ENCODE measurements around the gene CNOT6L. TPM values are rescaled to one million over a fixed set of nuclear protein-coding genes. Genes with fewer than 3 reads are reported as not detected.

The CNOT6L gene
- total RNA-seq, 1 donor from 2014 or later, result 27.2 TPM

GRCh38 chr4:77826275-77826674 lies 7.1 kb upstream of the CNOT6L start:
- intact Hi-C loops (cut with DNase I), result loop anchor here (10.0 kb wide), 1 partner anchor 229 kb away; the partner anchor contains the start of gene FRAS1
- DNase-seq (ENCODE audit: low spot score), result no peak

GRCh38 chr4:77821775-77822174 lies 2.6 kb upstream of the CNOT6L start:
- no peak for DNase-seq (ENCODE audit: low spot score)
- intact Hi-C loops (cut with DNase I), result loop anchor here (10.0 kb wide), 1 partner anchor 233 kb away; the partner anchor contains the start of gene FRAS1

GRCh38 chr4:77820649-77821561 lies 1.7 kb upstream of the CNOT6L start:
- intact Hi-C loops (cut with DNase I), result loop anchor here (10.0 kb wide), 1 partner anchor 234 kb away; the partner anchor contains the start of gene FRAS1
- no peak for DNase-seq (ENCODE audit: low spot score)

- peak; percentile 98 for DNase-seq (ENCODE audit: low spot score)
- intact Hi-C loops (cut with DNase I), result loop anchor here (10.0 kb wide), 1 partner anchor 235 kb away; the partner anchor contains the start of gene FRAS1
Observed at GRCh38 chr4:77819843-77820648, 878 bp upstream of the CNOT6L start.

GRCh38 chr4:77819404-77819842 lies 255 bp upstream of the CNOT6L start:
- intact Hi-C loops (cut with DNase I), result no loop called here
- DNase-seq (ENCODE audit: low spot score), result peak; percentile 75

GRCh38 chr4:77818073-77818601 lies 1.0 kb downstream of the CNOT6L start:
- peak; percentile 90 for DNase-seq (ENCODE audit: low spot score)
- intact Hi-C loops (cut with DNase I), result loop anchor here (1.0 kb wide), 1 partner anchor 44 kb away; the partner anchor contains the start of gene MRPL1

GRCh38 chr4:77817304-77818072 lies 1.7 kb downstream of the CNOT6L start:
- intact Hi-C loops (cut with DNase I), result loop anchor here (1.0 kb wide), 1 partner anchor 45 kb away; the partner anchor contains the start of gene MRPL1
- no peak for DNase-seq (ENCODE audit: low spot score)

- DNase-seq (ENCODE audit: low spot score), result no peak
- intact Hi-C loops (cut with DNase I), result no loop called here
Observed at GRCh38 chr4:77816546-77816945, 2.6 kb downstream of the CNOT6L start.

GRCh38 chr4:77815636-77816035 lies 3.5 kb downstream of the CNOT6L start:
- intact Hi-C loops (cut with DNase I), result no loop called here
- no peak for DNase-seq (ENCODE audit: low spot score)

GRCh38 chr4:77805840-77806239 lies 13.3 kb downstream of the CNOT6L start:
- no peak for DNase-seq (ENCODE audit: low spot score)
- intact Hi-C loops (cut with DNase I), result no loop called here

- no peak for DNase-seq (ENCODE audit: low spot score)
- intact Hi-C loops (cut with DNase I), result no loop called here
Observed at GRCh38 chr4:77804471-77804870, 14.7 kb downstream of the CNOT6L start.

- DNase-seq (ENCODE audit: low spot score), result no peak
- intact Hi-C loops (cut with DNase I), result no loop called here
Observed at GRCh38 chr4:77802402-77802801, 16.8 kb downstream of the CNOT6L start.

GRCh38 chr4:77801260-77801608 lies 17.9 kb downstream of the CNOT6L start:
- DNase-seq (ENCODE audit: low spot score), result no peak
- intact Hi-C loops (cut with DNase I), result loop anchor here (1.0 kb wide), 1 partner anchor 61 kb away; the partner anchor contains the start of gene MRPL1

GRCh38 chr4:77800483-77801259 lies 18.5 kb downstream of the CNOT6L start:
- intact Hi-C loops (cut with DNase I), result loop anchor here (1.0 kb wide), 1 partner anchor 62 kb away; the partner anchor contains the start of gene MRPL1

GRCh38 chr4:77800077-77800476 lies 19.1 kb downstream of the CNOT6L start:
- intact Hi-C loops (cut with DNase I), result no loop called here
- DNase-seq (ENCODE audit: low spot score), result no peak

More at GRCh38 chr4:77800483-77801259, 18.5 kb downstream of the CNOT6L start:
- no peak for DNase-seq (ENCODE audit: low spot score)

GRCh38 chr4:77798385-77798784 lies 20.8 kb downstream of the CNOT6L start:
- DNase-seq (ENCODE audit: low spot score), result no peak
- intact Hi-C loops (cut with DNase I), result loop anchor here (10.0 kb wide), 1 partner anchor 64 kb away; no protein-coding TSS in a partner anchor

GRCh38 chr4:77797239-77797638 lies 21.9 kb downstream of the CNOT6L start:
- intact Hi-C loops (cut with DNase I), result loop anchor here (10.0 kb wide), 1 partner anchor 62 kb away; no protein-coding TSS in a partner anchor
- DNase-seq (ENCODE audit: low spot score), result no peak

GRCh38 chr4:77795326-77795725 lies 23.8 kb downstream of the CNOT6L start:
- intact Hi-C loops (cut with DNase I), result loop anchor here (10.0 kb wide), 1 partner anchor 61 kb away; no protein-coding TSS in a partner anchor
- DNase-seq (ENCODE audit: low spot score), result no peak
